GM12878 (cell line): ENCODE results near the gene TNK2. TPM values are rescaled to one million over a fixed set of nuclear protein-coding genes. Genes with fewer than 3 reads are reported as not detected.
A peak's percentile ranks its signal among the peaks of the same experiment; 100 is the strongest.

Experiments used
- CREB1 ChIP-seq: IDR thresholded peaks from 2 replicates; pipeline ENCODE4 v1.6.1; 2012; ENCODE audit warnings: low read depth, mild to moderate bottlenecking, inconsistent platforms
- ETV6 ChIP-seq, 2 experiments: fragments of 450-650 bp in 1 of 2; IDR thresholded peaks in 1 of 2; conservative IDR thresholded peaks in 1 of 2; 2 replicates each; pipeline ENCODE4 v1.6.1; 2014; ENCODE audit warnings: antibody characterized with exemption in 1 of 2, borderline replicate concordance in 1 of 2, low read depth in 1 of 2, mild to moderate bottlenecking in 1 of 2, moderate library complexity in 1 of 2
- FOXM1 ChIP-seq: IDR thresholded peaks from 2 replicates; pipeline ENCODE4 v1.6.1; 2012; ENCODE audit warnings: low read depth, mild to moderate bottlenecking, inconsistent platforms, low read length, moderate library complexity
- GABPA ChIP-seq: IDR thresholded peaks from 2 replicates; pipeline ENCODE4 v1.6.1; 2014; ENCODE audit warnings: antibody characterized with exemption, low read depth, mild to moderate bottlenecking, inconsistent platforms
- IKZF1 ChIP-seq: fragments of 450-650 bp; conservative IDR thresholded peaks from 2 replicates; pipeline ENCODE4 v1.6.1; 2017; ENCODE audit warnings: antibody characterized with exemption, mild to moderate bottlenecking
- JUND ChIP-seq: IDR thresholded peaks from 2 replicates; pipeline ENCODE4 v1.6.1; 2012; ENCODE audit warnings: low read depth, mild to moderate bottlenecking, low read length, improper control_type of control experiment, moderate library complexity
- KAT2A ChIP-seq: conservative IDR thresholded peaks from 2 replicates; pipeline ENCODE4 v1.6.1; 2011; ENCODE audit warnings: low read depth, low read length; ENCODE audit not compliant: control insufficient read depth
- MYC ChIP-seq: IDR thresholded peaks from 2 replicates; pipeline ENCODE4 v1.6.1; 2011; ENCODE audit warnings: mild to moderate bottlenecking, low read length, moderate library complexity, inconsistent platforms; ENCODE audit not compliant: insufficient read depth, insufficient replicate concordance, insufficient read length, severe bottlenecking
- NFYA ChIP-seq: IDR thresholded peaks from 2 replicates; pipeline ENCODE4 v1.6.1; 2011; ENCODE audit warnings: low read depth, mild to moderate bottlenecking, low read length, improper control_type of control experiment, borderline replicate concordance
- POLR2AphosphoS2 ChIP-seq: IDR thresholded peaks from 2 replicates; pipeline ENCODE4 v1.6.1; 2011; ENCODE audit warnings: low read depth, mild to moderate bottlenecking, low read length, improper control_type of control experiment, moderate library complexity
- POLR2AphosphoS5 ChIP-seq: IDR thresholded peaks from 2 replicates; pipeline ENCODE4 v1.6.1; 2011; ENCODE audit warnings: mild to moderate bottlenecking, low read length, inconsistent platforms
- RBBP5 ChIP-seq: fragments of 200-600 bp; sonication (generic); conservative IDR thresholded peaks from 2 replicates; pipeline ENCODE4 v1.6.1; 2016
- SMAD5 ChIP-seq: IDR thresholded peaks from 2 replicates; pipeline ENCODE4 v1.6.1; 2016; ENCODE audit warnings: antibody characterized with exemption, low read depth
- TAF1 ChIP-seq: IDR thresholded peaks from 2 replicates; pipeline ENCODE4 v1.6.1; 2011; ENCODE audit warnings: mild to moderate bottlenecking, low read depth, low read length, borderline replicate concordance
- polyA plus RNA-seq, 11 experiments: library from polyadenylated mRNA; depleted of rRNA in 4 of 11; unstranded in 6 of 11; stranded (reverse) in 5 of 11; fragments of >200 nt; fragmentation: Nextera tagmentation in 4 of 11; fragmentation: Illumina TruSeq in 1 of 11; extraction: Ambion mirVana in 4 of 11; extraction: Trizol in 1 of 11; gene quantifications; 1 replicate in 1 of 11; 2 replicates in 10 of 11; pipeline versions ENCODE4 v1.2.1 to v1.2.3, GENCODE V29; 2011 to 2016; ENCODE audit warnings: inconsistent platforms in 2 of 11, missing spikeins in 2 of 11, low read depth in 1 of 11
- total RNA-seq, 4 experiments: library from RNA; depleted of rRNA in 3 of 4; stranded (reverse); fragments of >200 nt in 3 of 4; fragmentation: Illumina TruSeq in 1 of 4; extraction: Trizol in 1 of 4; gene quantifications; 2 replicates each; pipeline versions ENCODE4 v1.2.1 to v1.2.3, GENCODE V29; 2013 to 2021
- TF ChIP-seq, protein P1 (sequence below): fragments of 450-650 bp; IDR thresholded peaks from 2 replicates; pipeline ENCODE4 v1.6.1; 2017; ENCODE audit warnings: mild to moderate bottlenecking, low read depth, inconsistent platforms; ENCODE audit not compliant: poor library complexity, severe bottlenecking
- TF ChIP-seq, protein P2 (sequence below): fragments of 150-350 bp; IDR thresholded peaks from 2 replicates; pipeline ENCODE4 v1.6.1; 2016; ENCODE audit warnings: low read depth, low read length
- TF ChIP-seq, protein P3 (sequence below): IDR thresholded peaks from 2 replicates; pipeline ENCODE4 v1.6.1; 2011; ENCODE audit warnings: mild to moderate bottlenecking, low read depth, low read length, moderate library complexity; ENCODE audit not compliant: insufficient replicate concordance
- TF ChIP-seq, protein P4 (sequence below): fragments of 450-650 bp; IDR thresholded peaks from 2 replicates; pipeline ENCODE4 v1.6.1; 2017; ENCODE audit warnings: borderline replicate concordance

Gene TNK2
- total and polyA plus RNA-seq, 10 of the 15 experiments (the other 5 are each of a cell fraction or from before 2014, with no cell fraction given) = 0.13 to 47.8 (median 10.8) TPM

DNA sequence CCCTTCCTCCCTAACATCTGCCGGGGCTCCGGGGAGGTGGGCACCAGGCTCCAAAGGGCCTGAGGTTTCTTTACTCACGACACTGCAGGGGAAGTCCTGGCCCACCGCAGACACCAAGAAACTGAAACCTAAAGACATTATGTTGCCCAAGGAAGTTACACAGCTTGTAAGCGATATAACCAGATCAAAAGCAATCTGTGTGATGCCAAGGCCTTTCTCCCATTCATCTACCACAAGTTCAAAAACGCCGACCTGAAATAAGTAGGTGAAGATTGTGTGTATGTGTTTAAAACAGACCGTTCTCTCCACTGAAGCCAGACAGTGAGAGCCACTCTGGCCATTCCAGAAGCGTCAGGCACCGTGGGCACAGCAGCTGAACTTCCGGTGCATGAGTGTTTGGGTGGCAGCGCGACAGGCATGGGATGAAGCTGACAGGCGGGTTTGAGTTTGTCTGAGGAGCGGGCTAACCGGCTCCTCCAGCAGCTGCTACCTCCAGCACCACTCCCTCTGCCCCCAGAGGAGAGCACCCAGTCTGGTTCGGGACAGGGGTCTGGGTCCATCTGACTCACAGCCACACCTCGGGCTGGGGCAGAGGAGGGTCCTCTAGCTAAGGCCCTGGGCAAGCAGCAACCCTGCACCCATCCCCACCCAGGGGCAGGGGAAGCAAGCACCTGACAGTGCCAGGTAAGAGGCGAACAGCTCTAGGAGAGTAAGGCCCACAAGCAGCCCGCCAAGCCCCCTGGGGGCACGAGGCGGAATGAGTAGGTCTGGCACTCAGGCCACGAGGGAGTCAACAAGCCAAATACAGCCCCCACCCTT, 1.3 kb downstream of the TNK2 start (continued):
- TF ChIP-seq, protein P1, sequence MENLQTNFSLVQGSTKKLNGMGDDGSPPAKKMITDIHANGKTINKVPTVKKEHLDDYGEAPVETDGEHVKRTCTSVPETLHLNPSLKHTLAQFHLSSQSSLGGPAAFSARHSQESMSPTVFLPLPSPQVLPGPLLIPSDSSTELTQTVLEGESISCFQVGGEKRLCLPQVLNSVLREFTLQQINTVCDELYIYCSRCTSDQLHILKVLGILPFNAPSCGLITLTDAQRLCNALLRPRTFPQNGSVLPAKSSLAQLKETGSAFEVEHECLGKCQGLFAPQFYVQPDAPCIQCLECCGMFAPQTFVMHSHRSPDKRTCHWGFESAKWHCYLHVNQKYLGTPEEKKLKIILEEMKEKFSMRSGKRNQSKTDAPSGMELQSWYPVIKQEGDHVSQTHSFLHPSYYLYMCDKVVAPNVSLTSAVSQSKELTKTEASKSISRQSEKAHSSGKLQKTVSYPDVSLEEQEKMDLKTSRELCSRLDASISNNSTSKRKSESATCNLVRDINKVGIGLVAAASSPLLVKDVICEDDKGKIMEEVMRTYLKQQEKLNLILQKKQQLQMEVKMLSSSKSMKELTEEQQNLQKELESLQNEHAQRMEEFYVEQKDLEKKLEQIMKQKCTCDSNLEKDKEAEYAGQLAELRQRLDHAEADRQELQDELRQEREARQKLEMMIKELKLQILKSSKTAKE = peak; percentile 89
- TF ChIP-seq, protein P2, sequence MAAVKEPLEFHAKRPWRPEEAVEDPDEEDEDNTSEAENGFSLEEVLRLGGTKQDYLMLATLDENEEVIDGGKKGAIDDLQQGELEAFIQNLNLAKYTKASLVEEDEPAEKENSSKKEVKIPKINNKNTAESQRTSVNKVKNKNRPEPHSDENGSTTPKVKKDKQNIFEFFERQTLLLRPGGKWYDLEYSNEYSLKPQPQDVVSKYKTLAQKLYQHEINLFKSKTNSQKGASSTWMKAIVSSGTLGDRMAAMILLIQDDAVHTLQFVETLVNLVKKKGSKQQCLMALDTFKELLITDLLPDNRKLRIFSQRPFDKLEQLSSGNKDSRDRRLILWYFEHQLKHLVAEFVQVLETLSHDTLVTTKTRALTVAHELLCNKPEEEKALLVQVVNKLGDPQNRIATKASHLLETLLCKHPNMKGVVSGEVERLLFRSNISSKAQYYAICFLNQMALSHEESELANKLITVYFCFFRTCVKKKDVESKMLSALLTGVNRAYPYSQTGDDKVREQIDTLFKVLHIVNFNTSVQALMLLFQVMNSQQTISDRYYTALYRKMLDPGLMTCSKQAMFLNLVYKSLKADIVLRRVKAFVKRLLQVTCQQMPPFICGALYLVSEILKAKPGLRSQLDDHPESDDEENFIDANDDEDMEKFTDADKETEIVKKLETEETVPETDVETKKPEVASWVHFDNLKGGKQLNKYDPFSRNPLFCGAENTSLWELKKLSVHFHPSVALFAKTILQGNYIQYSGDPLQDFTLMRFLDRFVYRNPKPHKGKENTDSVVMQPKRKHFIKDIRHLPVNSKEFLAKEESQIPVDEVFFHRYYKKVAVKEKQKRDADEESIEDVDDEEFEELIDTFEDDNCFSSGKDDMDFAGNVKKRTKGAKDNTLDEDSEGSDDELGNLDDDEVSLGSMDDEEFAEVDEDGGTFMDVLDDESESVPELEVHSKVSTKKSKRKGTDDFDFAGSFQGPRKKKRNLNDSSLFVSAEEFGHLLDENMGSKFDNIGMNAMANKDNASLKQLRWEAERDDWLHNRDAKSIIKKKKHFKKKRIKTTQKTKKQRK = no peak
- TF ChIP-seq POLR2AphosphoS2 (no peak), SMAD5 (no peak), FOXM1 (no peak), POLR2AphosphoS5 (peak; percentile 61; the same call in 1 of the 2 replicates), CREB1 (no peak), MYC (no peak), RBBP5 (no peak), NFYA (no peak), GABPA (no peak), JUND (no peak), TAF1 (0 out of 2 replicates have a peak, but pooled peaks have one; percentile 38), IKZF1 (peak; percentile 64), ETV6 (conservative IDR thresholded peaks at IDR 0.05 in 1 of 2, IDR thresholded peaks at IDR 0.05 in 1 of 2; ENCODE audit: borderline replicate concordance in 1 of 2, low read depth in 1 of 2) (peak in 1 of 2 experiments; percentile 53; a peak in 2 of 4 replicates), KAT2A (no peak)
- TF ChIP-seq, protein P3, sequence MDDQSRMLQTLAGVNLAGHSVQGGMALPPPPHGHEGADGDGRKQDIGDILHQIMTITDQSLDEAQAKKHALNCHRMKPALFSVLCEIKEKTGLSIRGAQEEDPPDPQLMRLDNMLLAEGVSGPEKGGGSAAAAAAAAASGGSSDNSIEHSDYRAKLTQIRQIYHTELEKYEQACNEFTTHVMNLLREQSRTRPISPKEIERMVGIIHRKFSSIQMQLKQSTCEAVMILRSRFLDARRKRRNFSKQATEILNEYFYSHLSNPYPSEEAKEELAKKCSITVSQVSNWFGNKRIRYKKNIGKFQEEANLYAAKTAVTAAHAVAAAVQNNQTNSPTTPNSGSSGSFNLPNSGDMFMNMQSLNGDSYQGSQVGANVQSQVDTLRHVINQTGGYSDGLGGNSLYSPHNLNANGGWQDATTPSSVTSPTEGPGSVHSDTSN = no peak
- TF ChIP-seq, protein P4, sequence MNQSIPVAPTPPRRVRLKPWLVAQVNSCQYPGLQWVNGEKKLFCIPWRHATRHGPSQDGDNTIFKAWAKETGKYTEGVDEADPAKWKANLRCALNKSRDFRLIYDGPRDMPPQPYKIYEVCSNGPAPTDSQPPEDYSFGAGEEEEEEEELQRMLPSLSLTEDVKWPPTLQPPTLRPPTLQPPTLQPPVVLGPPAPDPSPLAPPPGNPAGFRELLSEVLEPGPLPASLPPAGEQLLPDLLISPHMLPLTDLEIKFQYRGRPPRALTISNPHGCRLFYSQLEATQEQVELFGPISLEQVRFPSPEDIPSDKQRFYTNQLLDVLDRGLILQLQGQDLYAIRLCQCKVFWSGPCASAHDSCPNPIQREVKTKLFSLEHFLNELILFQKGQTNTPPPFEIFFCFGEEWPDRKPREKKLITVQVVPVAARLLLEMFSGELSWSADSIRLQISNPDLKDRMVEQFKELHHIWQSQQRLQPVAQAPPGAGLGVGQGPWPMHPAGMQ = no peak
